ENCODE data around the gene OTX2. TPM values are rescaled to one million over a fixed set of nuclear protein-coding genes. Genes with fewer than 3 reads are reported as not detected.

Gene OTX2
- polyA plus RNA-seq, 1 of the 3 experiments (the other 2 are of a cell fraction), result not detected

DNA sequence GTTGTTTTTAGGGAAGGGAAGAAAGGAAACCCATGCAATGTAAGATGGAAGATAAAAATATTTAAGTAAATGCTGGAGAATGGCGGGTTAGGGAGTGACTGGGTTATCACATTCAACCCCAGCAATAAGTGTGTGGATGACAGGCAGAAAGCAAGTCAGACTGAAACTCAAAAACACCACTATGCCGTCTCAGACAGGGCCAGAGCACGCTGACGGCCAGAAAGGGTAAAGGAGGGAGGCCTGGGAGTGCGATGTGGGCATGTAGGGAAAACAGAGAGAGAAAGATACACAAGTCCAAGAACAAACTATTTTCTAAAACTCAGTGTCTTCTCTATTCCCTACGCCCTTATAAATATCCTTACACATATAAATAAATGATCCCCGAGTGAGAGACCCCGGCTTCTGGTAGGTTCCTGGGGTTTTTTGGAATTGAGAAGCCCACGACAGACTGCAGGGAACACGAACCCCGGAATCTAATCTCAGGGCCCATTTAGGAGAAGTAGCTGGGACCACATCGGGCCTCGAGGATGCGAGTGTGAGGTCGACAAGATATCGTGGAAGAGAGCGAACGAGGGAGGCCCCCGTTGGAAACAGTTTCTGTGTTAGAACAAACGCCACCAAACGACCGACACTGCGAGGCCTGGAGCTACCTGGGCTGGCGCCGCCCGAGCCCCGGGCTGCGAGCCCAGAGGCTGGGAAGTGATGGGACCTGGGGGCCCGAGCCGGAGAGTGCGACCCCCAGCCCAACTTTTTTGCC is 735 bp upstream of the OTX2 start:
- Histone ChIP-seq H3K4me1 (ENCODE audit: control insufficient read depth in 1 of 2, insufficient read depth in 2 of 2, low read depth in 1 of 2, low read length in 1 of 2) (no peaks in the 10 kb centered on the region), H3K27ac (ENCODE audit: low read depth in 2 of 2, low read length in 1 of 2) (no peak overlapping the region), H4K20me1 (ENCODE audit: insufficient read depth) (no peaks in the 10 kb centered on the region), H3K4me3 (ENCODE audit: low read depth in 2 of 2, low read length in 1 of 2) (no peak overlapping the region), H3K36me3 (replicated peaks in 1 of 2; ENCODE audit: control insufficient read depth in 1 of 2, insufficient read depth in 2 of 2, low read length in 1 of 2) (no peaks in the 10 kb centered on the region), H3K9me3 (no peaks in the 10 kb centered on the region), H3K27me3 (ENCODE audit: insufficient read depth) (peaks cover 97% of the 10 kb centered on the region), H3K79me2 (ENCODE audit: insufficient read depth) (no peaks in the 10 kb centered on the region), H3K9ac (no peak overlapping the region), H3K9me2 (no peaks in the 10 kb centered on the region), H3F3A (replicated peaks; ENCODE audit: insufficient read depth) (peaks cover 5% of the 10 kb centered on the region), H3K4me2 (no peak overlapping the region), H2AFZ (ENCODE audit: low read depth) (no peak overlapping the region)
- TF ChIP-seq, protein P1, sequence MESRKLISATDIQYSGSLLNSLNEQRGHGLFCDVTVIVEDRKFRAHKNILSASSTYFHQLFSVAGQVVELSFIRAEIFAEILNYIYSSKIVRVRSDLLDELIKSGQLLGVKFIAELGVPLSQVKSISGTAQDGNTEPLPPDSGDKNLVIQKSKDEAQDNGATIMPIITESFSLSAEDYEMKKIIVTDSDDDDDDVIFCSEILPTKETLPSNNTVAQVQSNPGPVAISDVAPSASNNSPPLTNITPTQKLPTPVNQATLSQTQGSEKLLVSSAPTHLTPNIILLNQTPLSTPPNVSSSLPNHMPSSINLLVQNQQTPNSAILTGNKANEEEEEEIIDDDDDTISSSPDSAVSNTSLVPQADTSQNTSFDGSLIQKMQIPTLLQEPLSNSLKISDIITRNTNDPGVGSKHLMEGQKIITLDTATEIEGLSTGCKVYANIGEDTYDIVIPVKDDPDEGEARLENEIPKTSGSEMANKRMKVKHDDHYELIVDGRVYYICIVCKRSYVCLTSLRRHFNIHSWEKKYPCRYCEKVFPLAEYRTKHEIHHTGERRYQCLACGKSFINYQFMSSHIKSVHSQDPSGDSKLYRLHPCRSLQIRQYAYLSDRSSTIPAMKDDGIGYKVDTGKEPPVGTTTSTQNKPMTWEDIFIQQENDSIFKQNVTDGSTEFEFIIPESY (IDR thresholded peaks at IDR 0.05; ENCODE audit: borderline replicate concordance, low read depth), result no peak
- no peak for TF ChIP-seq RCOR1 (IDR thresholded peaks at IDR 0.05; ENCODE audit: low read length)
- no peak for TF ChIP-seq YY1 (IDR thresholded peaks at IDR 0.05; ENCODE audit: low read depth)
- no peak for TF ChIP-seq GATA2 (CRISPR knock-in tag; IDR thresholded peaks at IDR 0.05)
- TF ChIP-seq, protein P2, sequence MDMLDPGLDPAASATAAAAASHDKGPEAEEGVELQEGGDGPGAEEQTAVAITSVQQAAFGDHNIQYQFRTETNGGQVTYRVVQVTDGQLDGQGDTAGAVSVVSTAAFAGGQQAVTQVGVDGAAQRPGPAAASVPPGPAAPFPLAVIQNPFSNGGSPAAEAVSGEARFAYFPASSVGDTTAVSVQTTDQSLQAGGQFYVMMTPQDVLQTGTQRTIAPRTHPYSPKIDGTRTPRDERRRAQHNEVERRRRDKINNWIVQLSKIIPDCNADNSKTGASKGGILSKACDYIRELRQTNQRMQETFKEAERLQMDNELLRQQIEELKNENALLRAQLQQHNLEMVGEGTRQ (IDR thresholded peaks at IDR 0.05; ENCODE audit: borderline replicate concordance, low read depth, low read length), result no peak
- TF ChIP-seq EZH2phosphoT487 (IDR thresholded peaks at IDR 0.05; ENCODE audit: borderline replicate concordance, low read depth), result no peak
- no peak for TF ChIP-seq TAF1 (IDR thresholded peaks at IDR 0.05; ENCODE audit: borderline replicate concordance, low read depth, low read length)
- TF ChIP-seq EP300 (IDR thresholded peaks at IDR 0.05; ENCODE audit: borderline replicate concordance in 1 of 2, low read depth in 1 of 2, low read length in 1 of 2), result no peak
- TF ChIP-seq JUND (IDR thresholded peaks at IDR 0.05), result no peak
- TF ChIP-seq RAD21 (IDR thresholded peaks at IDR 0.05; ENCODE audit: low read length), result no peak
- TF ChIP-seq, protein P3, sequence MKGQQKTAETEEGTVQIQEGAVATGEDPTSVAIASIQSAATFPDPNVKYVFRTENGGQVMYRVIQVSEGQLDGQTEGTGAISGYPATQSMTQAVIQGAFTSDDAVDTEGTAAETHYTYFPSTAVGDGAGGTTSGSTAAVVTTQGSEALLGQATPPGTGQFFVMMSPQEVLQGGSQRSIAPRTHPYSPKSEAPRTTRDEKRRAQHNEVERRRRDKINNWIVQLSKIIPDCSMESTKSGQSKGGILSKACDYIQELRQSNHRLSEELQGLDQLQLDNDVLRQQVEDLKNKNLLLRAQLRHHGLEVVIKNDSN (IDR thresholded peaks at IDR 0.05; ENCODE audit: borderline replicate concordance, low read depth), result no peak
- DNase-seq, result no peak
- WGBS (ENCODE audit: low lambda C conversion rate), result 10% methylated on average over 31 of the region's 31 CpGs
- POLR2A ChIA-PET, result no interaction called here
- CTCF ChIA-PET, result no interaction called here
